AG10803 (cell line): ENCODE results near the gene CEP164.

Experiments used
- DNase-seq: peaks from one replicate; pipeline ENCODE4 v3.0.0; 2010; ENCODE audit warnings: low read depth
- H3K4me3 ChIP-seq: 2 replicates; pipeline ENCODE4 v1.5.1; 2011; ENCODE audit warnings: mild to moderate bottlenecking, low read length, control low read depth
- CTCF ChIP-seq: conservative IDR thresholded peaks from 2 replicates; pipeline ENCODE4 v1.5.1; 2011; ENCODE audit warnings: mild to moderate bottlenecking, low read length, control low read depth, inconsistent platforms

Gene CEP164

DNA sequence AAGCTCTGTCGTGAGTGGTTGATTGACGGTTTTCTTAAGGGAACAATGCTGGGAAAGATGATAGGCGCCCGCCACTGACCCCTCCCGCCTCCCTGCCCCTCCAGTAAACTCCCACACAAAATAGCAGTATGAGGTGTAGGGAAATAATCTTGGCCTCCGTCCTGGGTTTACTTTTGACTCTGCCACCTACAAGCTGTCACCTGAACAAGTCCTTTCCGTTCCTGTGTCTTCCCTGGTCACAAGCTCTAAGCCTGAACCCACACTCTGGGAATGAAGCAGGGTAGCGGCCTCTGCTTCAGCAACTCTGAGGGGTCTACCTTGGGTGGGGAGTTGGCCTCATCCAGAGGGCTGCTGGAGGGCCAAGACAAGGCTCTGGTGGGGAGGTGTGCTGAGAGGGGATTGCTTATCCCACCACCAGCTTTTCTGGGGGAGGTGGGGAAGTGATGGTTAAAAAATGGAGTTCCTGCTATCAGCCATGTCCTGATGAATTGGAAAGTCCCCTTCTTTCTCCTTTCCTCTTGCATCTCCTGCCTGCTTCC lies 87.8 kb downstream of the CEP164 start:
- TF ChIP-seq CTCF: no peak
- H3K4me3 ChIP-seq: no peak overlapping the region
- no peak for DNase-seq

- no peak overlapping the region for H3K4me3 ChIP-seq
- no peak for DNase-seq
- TF ChIP-seq CTCF: no peak
These were observed 89.7 kb downstream of the CEP164 start for GRCh38 chr11:117417342-117417741.

DNA sequence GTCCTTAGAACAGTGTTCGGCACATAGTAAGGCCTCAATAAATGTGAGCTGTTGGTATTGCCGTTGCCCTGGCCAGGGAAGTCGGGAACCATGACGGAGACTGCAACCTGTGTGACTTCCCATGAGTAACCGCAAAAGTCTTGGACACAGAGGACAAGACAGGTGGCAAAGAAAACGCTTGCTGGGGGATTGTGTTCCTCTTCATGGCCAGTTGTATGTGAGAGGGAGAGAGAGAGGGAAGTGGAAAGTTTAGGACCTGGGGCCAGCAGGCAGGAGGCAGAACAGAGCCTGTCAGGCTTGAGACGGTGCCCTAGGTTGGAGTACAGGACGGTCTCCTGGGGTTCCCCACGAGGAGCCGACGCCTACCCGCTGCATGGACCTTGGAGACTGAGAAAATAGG lies 90.2 kb downstream of the CEP164 start:
- no peak for DNase-seq
- no peak overlapping the region for H3K4me3 ChIP-seq
- no peak for TF ChIP-seq CTCF

DNA sequence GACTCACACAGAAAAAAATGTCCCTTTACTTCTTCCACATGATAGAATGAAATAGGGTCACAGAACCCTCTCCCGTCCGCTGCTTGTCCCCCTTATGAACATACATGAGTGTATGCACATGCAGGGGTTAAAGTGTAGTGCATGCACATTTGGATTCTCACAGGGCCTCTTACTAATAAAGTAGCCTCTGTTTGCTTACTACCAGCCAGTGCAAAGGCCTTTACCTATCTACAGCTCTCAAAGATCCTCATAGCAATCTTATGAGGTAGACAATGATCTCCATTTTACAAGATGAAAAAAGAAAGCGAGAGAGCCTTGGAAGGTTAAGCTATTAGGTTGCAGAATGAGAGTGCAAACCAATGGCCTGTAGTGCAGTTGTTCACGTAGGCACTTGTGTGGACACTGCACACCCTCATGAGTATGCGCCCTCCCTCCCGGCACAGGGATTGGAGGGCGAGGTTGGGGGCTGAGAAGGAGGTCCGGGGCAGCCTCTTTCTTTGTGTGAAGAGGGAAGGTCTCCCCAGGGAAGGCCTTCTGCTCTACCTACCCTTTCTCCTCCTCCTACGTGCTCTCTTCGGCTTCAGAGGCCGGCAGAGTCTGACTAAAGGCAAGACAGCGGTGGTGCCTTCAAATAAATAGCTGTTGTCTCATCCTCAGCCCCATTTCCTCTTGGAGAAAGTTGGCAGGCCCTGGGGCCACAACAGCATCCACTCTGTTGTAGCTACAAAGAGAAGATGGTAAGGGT lies 91.3 kb downstream of the CEP164 start:
- no peak for DNase-seq
- no peak for TF ChIP-seq CTCF
- no peak overlapping the region for H3K4me3 ChIP-seq

GRCh38 chr11:117419482-117420142 lies 92.0 kb downstream of the CEP164 start:
- no peak overlapping the region for H3K4me3 ChIP-seq
- DNase-seq: peak; percentile 30
- no peak for TF ChIP-seq CTCF

DNA sequence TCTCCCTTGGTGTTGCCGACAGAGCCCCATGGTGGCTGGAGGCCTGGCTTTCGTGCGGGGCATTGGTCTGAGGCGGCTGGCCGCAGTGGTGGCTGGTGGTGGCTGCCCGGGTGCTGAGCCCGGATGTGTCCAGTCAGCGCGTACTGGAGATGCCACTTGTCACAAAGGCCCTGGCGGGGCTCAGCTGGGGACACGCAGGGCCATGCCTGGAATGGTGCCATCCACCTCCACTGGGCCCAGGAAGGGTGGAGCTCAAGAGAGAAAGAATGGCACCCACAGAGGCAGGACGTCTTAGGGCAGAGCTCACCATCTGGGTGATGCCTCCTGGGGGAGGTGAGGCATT lies 92.5 kb downstream of the CEP164 start:
- no peak overlapping the region for H3K4me3 ChIP-seq
- DNase-seq: no peak
- TF ChIP-seq CTCF: no peak

DNA sequence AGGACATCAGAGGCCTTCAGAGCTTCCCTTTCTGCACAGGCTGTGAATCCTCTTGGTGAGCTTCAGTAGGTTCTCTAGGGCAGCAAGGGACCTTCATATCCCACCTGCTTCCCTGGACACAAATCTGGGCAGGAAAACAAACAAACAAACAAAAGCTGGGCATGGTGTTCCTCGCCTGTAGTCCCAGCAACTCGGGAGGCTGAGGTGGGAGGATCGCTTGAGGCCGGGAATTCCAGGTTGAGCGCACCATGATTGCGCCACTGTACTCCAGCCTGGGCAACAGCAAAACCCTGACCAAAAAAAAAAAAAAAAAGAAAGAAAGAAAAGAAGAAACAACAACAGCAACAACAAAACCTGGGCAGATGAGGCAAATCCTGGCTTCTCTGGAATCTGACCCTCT lies 92.9 kb downstream of the CEP164 start:
- TF ChIP-seq CTCF: no peak
- H3K4me3 ChIP-seq: no peak overlapping the region
- DNase-seq: no peak
